ENCODE data around the gene KLHL12.

GRCh38 chr1:202968895-202969295, 41.9 kb upstream of the KLHL12 start:
- TF ChIP-seq BHLHE40 (IDR thresholded peaks at IDR 0.05; ENCODE audit: borderline replicate concordance) = no peak
- TF ChIP-seq FOXK2 (IDR thresholded peaks at IDR 0.05) = no peak
- TF ChIP-seq ELF4 (IDR thresholded peaks at IDR 0.05) = no peak
- no peak for TF ChIP-seq FOXM1 (IDR thresholded peaks at IDR 0.05; ENCODE audit: borderline replicate concordance)
